SH-SY5Y (cell line): Measurements from ENCODE around the gene FOSL2.

Experiments
- GATA2 ChIP-seq: IDR thresholded peaks from 2 replicates; pipeline ENCODE4 v1.6.1; 2011; ENCODE audit warnings: mild to moderate bottlenecking, low read depth, low read length
- GATA3 ChIP-seq: IDR thresholded peaks from 2 replicates; pipeline ENCODE4 v1.6.1; 2011; ENCODE audit warnings: low read depth, mild to moderate bottlenecking, low read length, moderate library complexity

- TF ChIP-seq GATA3 (no peak), GATA2 (no peak)
Measured at GRCh38 chr2:28373854-28374253, 18.8 kb upstream of the FOSL2 start.
